CD4-positive, alpha-beta T cell treated with Interleukin-2 at 100 ng/mL for 4 hours (primary cell): ENCODE measurements around the gene C22orf15.

Source experiments
- DNase-seq: peaks from one replicate; pipeline ENCODE4 v3.0.0-alpha.2; 2020; ENCODE audit warnings: low spot score

Gene C22orf15

DNA sequence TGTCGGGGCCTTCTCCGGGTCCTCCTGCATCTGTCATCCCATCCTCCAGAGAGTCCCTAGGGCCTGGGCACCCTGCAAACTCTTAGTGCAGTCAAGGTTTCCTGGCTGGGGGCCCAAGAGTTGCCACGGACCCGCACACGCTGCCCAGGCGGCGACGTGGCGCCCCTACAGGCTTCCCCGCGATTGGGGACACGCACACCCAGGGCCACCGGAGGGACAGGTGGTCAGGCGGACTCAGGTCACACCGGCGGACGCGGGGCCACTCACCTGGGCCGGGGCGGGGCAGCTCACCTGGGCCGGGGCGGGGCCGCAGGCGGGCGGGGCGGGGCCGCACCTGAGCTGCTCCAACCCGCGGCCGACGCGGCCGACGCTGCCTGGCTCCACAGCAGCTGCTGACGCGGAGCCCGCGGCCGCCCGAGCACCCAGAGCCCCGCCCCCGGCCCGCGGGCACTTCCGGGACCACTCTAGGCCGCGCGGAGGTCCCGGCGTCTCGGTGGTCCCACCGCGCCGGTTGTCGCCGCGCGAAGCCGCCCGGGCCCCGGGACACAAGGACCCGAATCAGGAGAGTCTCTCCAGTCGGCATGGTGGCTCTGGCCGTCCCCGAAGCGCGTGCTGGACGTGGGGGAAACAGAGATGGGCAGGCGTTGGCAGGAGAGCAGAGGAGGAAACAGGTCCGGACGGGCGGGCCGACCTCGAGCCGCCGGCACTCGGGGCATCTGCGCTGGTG lies 11.9 kb upstream of the C22orf15 start, which contains the start of gene ZNF70:
TSS of gene ZNF70 (minus strand) at position 399 of the 727 bp plus-strand sequence. CDS start 5,972 bp downstream, outside the sequence.
- DNase-seq, result peak; percentile 82

GRCh38 chr22:23751441-23751996 lies 11.3 kb upstream of the C22orf15 start:
- no peak for DNase-seq

DNA sequence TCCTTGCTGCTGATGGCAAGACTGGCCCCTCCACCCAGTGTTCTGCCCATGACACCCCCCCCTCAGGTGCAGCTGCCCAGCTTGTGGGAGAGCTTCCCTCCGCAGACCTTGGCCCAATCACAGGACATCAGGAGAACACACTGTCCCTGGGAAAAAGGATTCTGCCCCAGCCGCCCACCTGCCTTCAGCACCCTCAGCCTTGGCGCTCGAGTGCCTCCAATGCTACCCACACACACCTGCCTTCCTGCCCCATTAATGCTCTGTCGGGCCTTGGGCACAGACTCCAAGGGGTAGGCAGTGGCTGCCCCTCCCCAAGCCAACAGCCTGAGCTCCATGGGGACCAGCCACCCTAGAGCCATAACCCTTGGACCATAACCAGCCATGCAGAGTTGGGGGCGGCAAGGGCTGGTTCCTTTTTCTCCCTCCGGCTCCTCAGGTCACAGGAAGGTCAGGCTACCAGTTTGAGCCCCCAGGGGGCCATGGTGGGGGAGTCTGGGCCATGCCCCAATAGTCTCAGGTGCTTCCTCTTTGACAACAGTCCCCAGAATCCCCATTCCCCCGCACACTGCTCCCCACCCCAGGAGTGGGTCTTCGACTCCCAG lies 10.6 kb upstream of the C22orf15 start:
- no peak for DNase-seq

DNA sequence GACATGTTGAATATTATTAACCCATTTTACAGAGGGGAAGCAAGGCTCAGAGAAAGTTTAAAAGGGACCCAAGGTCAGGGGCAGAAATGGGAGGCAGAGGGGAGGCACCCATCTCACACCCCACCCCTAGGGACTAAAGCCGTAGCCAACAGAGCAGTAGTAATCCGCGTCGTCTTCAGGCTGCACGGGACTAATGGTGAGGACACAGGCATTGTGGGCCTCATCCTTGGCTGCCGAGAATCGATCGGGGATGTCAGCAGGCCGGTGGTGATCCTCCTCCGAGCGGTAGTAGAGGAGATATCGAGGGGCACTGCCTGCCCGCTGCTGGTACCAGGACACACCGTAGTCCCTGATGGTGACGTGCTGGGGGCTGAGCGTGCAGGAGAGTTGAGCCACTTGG lies 10.0 kb upstream of the C22orf15 start:
- DNase-seq, result no peak

DNA sequence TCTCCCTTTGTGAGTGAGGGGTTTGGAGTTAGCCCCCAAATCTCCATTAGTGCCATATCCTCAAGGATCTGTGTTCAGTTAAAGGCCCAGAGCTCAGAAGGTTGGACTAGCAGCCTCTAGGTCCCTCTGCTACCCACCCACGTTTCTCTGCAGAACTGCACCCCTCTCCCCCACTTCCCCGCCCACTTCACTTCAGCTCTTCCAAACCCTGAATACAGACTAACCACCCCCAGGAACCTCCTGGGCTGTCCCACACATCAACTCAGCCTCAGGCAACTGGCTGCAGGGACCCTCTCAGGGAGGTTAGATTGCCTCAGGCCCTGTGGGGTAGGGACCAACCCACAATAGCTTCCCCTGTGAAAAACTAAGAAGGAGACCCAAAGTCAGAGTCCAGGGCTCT lies 9.4 kb upstream of the C22orf15 start:
- DNase-seq, result no peak

- DNase-seq, result no peak
Measured at GRCh38 chr22:23754220-23754919, 8.4 kb upstream of the C22orf15 start, which contains the start of gene VPREB3. VPREB3 (minus strand) TSS chr22:23754425; CDS start chr22:23754363, 62 bp downstream.

DNA sequence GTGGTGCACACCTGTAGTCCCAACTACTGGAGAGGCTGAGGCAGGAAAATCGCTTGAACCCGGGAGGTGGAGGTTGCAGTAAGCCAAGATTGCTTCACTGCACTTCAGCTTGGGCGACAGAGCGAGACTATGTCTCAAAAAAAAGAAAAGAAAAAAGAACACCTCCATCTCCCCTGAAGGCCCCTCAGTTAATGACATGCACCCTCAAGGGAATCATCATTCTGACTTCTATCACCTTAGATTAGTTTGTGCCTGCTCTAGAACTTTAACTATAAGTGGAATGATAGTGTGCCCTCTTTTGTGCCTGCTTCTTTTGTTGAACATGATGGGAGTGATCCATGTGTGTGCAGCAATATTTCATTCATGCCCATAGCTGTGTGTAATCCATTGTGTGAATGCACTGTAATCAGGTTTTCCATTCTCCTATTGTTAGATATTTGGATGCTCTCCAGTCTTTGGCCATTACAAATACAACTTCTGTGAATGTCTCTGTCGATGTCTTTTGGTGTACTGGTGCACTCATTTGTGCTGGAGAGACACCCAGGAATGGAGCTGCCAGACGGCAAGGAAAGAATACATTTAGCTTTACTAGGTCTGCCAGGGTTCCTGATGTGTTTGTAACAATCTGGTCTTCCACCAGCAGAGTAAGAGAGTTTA lies 7.7 kb upstream of the C22orf15 start:
- no peak for DNase-seq

DNA sequence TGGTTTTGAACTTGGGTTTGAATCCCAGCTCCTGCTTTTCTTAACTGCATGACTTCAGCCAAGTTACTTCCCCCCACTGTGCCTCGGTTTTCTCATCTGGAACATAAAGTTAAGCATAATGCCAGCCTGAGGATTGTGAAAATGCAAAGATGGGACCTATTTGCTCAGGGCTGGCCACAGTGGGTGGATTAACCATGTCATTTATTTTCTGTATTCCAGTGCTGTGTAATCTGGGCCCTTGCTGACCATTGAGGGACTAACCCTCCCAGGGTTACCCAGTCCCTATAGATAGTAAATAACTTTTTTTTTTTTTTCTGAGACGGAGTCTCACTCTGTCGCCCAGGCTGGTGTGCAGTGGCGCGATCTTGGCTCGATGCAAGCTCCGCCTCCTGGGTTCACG lies 7.1 kb upstream of the C22orf15 start:
- DNase-seq, result no peak

GRCh38 chr22:23756891-23757290 lies 5.9 kb upstream of the C22orf15 start:
- DNase-seq, result no peak

DNA sequence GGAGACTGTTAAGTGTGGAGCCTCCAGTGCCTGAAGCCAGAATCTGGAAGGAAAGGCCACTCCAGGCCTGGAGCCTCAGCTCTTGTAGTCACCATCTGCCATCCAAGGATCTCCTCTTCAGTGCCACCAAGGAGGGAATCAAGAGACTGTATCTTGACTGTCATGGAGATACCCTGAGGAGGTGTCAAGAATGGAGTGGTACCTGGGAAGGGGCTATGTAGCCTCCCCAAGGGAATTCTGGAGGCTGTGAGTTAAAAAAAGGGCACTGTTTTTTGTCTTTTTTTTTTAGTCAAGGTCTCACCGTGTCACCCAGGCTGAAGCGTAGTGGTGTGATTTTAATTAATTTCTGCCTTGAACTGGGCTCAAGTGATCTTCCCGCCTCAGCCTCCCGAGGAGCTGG lies 3.2 kb upstream of the C22orf15 start:
- DNase-seq, result no peak

- no peak for DNase-seq
Measured at GRCh38 chr22:23760056-23760455, 2.7 kb upstream of the C22orf15 start.

- DNase-seq, result peak; percentile 40
Measured at GRCh38 chr22:23763579-23763945, 772 bp downstream of the C22orf15 start.

DNA sequence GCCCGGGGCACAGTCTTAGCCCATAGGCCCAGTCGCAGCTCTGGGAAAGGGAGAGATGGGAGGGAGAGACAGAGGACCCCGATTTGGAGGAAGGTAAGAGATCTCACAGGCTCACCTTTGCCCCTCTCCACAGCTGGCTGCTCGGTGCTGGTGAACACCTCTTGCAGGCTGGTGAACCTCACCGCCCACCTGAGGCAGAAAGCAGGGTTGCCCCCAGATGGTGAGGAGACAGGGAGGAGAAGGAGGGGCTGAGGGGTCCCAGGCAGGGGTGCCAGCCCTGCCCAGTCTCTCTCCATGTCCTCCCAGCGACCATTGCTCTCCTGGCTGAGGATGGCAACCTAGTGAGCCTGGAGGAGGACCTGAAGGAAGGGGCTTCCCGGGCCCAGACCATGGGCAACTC lies 1.2 kb downstream of the C22orf15 start:
- no peak for DNase-seq

- DNase-seq, result no peak
Measured at GRCh38 chr22:23764899-23765881, 2.4 kb downstream of the C22orf15 start.

DNA sequence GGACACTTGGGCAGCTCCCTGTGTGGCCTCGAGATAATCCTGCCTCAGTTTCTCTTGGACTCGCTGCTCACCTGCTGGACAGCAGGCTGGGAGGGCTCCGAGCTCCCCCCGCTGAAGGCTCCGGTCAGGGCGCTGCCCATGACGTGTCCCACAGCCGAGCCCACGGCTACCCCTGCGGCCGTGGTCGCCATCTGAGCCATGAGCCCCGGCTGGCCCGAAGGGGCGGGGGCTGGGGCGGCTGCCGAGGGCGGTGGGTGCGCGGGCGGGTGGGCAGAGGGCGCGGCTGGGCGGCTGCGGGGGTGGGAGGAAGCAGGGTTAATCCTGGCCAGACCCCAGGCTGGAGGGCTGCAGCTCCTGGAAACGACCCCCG lies 4.5 kb downstream of the C22orf15 start:
- no peak for DNase-seq

GRCh38 chr22:23767673-23768548 lies 5.1 kb downstream of the C22orf15 start, which contains the start of gene CHCHD10:
CHCHD10 (minus strand) TSS chr22:23767972; CDS start chr22:23767874, 98 bp downstream.
- DNase-seq, result peak; percentile 66

GRCh38 chr22:23769321-23769965 lies 6.7 kb downstream of the C22orf15 start:
- no peak for DNase-seq

DNA sequence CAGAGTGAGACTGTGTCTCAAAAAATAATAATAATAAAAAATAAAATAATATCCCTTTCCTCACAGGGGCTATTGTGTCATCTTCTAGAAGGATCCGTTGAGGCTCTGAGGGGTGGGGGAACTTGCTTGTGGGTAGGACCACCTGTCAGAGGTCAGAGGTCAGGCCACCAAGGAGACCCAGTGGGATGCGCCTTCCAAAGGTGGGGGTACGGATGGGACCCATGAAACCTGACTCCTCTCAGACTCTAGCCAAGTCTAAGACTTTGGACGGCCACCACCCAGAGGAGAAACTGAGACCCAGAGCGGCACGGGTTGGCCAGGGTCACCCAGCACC lies 9.5 kb downstream of the C22orf15 start:
- no peak for DNase-seq

GRCh38 chr22:23772649-23773473 lies 10.1 kb downstream of the C22orf15 start, which contains the start of gene MMP11:
MMP11 (plus strand) TSS chr22:23772849; CDS start chr22:23772871, 22 bp downstream.
- peak; percentile 27 for DNase-seq
